ENCODE measurements around the gene SLC13A4. TPM values are rescaled to one million over a fixed set of nuclear protein-coding genes. Genes with fewer than 3 reads are reported as not detected.

Gene SLC13A4
- total RNA-seq, 2 experiments from 2014 or later = not detected

DNA sequence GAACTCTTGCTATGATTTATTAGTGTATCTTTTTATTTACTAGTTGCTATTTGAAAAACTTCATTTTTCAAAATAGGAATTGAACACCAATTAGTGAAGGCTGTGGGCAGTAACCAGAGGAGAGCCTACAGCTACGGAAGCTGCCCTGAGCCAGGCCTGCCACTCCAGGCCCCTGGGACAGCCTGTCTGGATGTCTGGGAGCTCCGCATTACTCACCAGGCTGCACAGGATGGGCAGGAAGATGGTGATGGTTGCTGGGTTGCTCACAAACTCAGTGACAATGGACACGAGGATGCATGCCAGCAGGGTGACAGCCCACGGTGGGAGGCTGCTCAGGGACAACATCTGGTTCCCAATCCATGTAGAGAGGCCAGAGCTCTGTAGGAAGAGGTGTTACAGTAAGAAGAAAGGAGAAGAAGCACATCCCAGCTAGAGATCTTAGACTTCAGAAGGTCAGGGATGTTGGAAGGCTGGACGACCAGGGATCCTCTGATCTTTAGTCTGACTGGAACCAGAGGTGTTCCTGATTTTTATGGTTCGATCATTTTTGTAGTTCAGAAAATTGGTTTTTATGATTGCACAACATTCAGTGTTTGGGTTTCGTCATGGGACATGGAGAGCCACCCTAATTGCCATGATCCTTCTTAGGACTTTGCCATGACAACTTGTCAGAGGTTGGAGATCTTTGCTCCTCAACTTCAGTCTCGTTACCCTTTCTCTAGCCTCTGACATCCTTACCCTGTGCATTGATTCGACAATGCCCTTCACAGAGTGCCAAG, 42.5 kb downstream of the SLC13A4 start:
- no peak for DNase-seq (ENCODE audit: low spot score)
- Histone ChIP-seq H3K4me3 (ENCODE audit: low read depth, low read length, poor library complexity, severe bottlenecking) (no peak overlapping the region), H3K79me2 (ENCODE audit: insufficient read depth, low read depth, low read length) (no peaks in the 10 kb centered on the region), H3K4me2 (ENCODE audit: low read length) (no peak overlapping the region), H3K9me3 (ENCODE audit: low read length) (no peaks in the 10 kb centered on the region), H3K9me2 (ENCODE audit: insufficient read depth, low read length) (no peaks in the 10 kb centered on the region), H3K36me3 (ENCODE audit: insufficient read depth, low read length) (no peaks in the 10 kb centered on the region), H3K27ac (ENCODE audit: low read depth, low read length, poor library complexity, severe bottlenecking) (no peak overlapping the region), H3K4me1 (ENCODE audit: insufficient read depth, low read length, poor library complexity, severe bottlenecking) (no peaks in the 10 kb centered on the region), H2AFZ (ENCODE audit: low read length) (no peak overlapping the region), H4K20me1 (ENCODE audit: insufficient read depth, low read length) (no peaks in the 10 kb centered on the region)
- intact Hi-C loops (cut with micrococcal nuclease; ENCODE audit: unreplicated experiment) = no loop called here
- TF ChIP-seq EZH2phosphoT487 (IDR thresholded peaks at IDR 0.05; ENCODE audit: borderline replicate concordance, low read depth, low read length) = no peak
- TF ChIP-seq, protein P1, sequence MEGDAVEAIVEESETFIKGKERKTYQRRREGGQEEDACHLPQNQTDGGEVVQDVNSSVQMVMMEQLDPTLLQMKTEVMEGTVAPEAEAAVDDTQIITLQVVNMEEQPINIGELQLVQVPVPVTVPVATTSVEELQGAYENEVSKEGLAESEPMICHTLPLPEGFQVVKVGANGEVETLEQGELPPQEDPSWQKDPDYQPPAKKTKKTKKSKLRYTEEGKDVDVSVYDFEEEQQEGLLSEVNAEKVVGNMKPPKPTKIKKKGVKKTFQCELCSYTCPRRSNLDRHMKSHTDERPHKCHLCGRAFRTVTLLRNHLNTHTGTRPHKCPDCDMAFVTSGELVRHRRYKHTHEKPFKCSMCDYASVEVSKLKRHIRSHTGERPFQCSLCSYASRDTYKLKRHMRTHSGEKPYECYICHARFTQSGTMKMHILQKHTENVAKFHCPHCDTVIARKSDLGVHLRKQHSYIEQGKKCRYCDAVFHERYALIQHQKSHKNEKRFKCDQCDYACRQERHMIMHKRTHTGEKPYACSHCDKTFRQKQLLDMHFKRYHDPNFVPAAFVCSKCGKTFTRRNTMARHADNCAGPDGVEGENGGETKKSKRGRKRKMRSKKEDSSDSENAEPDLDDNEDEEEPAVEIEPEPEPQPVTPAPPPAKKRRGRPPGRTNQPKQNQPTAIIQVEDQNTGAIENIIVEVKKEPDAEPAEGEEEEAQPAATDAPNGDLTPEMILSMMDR (conservative IDR thresholded peaks at IDR 0.05; ENCODE audit: low read length) = no peak
- ChIA-PET POLR2A (no interaction called here), CTCF (ENCODE audit: unreplicated experiment) (no interaction called here)
- BruUV-seq (replicated peaks) = no TSS peak

DNA sequence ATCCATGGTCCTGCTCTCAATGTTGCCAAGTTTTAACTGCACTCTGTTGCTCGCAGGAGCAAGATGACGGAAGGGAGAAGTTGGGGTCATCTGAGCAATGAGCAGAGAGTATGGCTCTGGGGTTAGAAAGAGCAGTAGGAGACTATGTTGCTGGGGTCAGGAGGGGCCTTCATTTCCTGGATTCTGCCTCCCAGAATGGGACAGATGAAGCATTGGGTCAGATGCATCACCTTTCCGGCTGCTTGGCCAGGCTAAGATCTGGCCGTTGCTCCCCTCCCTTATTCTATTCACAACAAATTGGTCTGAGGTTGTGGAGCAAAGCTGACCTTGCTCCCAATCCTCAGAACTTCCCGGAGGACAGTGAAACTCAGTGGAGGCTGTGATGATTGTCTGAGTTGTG, 43.3 kb downstream of the SLC13A4 start:
- Histone ChIP-seq H3K36me3 (ENCODE audit: insufficient read depth, low read length) (no peaks in the 10 kb centered on the region), H4K20me1 (ENCODE audit: insufficient read depth, low read length) (no peaks in the 10 kb centered on the region), H3K4me1 (ENCODE audit: insufficient read depth, low read length, poor library complexity, severe bottlenecking) (no peaks in the 10 kb centered on the region), H3K9me3 (ENCODE audit: low read length) (no peaks in the 10 kb centered on the region), H3K27ac (ENCODE audit: low read depth, low read length, poor library complexity, severe bottlenecking) (no peak overlapping the region), H3K4me3 (ENCODE audit: low read depth, low read length, poor library complexity, severe bottlenecking) (no peak overlapping the region), H3K9me2 (ENCODE audit: insufficient read depth, low read length) (no peaks in the 10 kb centered on the region), H3K79me2 (ENCODE audit: insufficient read depth, low read depth, low read length) (no peaks in the 10 kb centered on the region), H2AFZ (ENCODE audit: low read length) (no peak overlapping the region), H3K4me2 (ENCODE audit: low read length) (no peak overlapping the region)
- POLR2A ChIA-PET = interaction anchor here (0.7 to 1.1 kb wide), 2 partner anchors 22 to 330 kb away, joined by 3 to 6 read pairs; partner anchors contain the start of gene STMP1
- CTCF ChIA-PET (ENCODE audit: unreplicated experiment) = no interaction called here
- TF ChIP-seq, protein P1 (conservative IDR thresholded peaks at IDR 0.05; ENCODE audit: low read length) = no peak
- TF ChIP-seq EZH2phosphoT487 (IDR thresholded peaks at IDR 0.05; ENCODE audit: borderline replicate concordance, low read depth, low read length) = no peak
- BruUV-seq (replicated peaks) = no TSS peak
- intact Hi-C loops (cut with micrococcal nuclease; ENCODE audit: unreplicated experiment) = no loop called here
- DNase-seq (ENCODE audit: low spot score) = no peak

DNA sequence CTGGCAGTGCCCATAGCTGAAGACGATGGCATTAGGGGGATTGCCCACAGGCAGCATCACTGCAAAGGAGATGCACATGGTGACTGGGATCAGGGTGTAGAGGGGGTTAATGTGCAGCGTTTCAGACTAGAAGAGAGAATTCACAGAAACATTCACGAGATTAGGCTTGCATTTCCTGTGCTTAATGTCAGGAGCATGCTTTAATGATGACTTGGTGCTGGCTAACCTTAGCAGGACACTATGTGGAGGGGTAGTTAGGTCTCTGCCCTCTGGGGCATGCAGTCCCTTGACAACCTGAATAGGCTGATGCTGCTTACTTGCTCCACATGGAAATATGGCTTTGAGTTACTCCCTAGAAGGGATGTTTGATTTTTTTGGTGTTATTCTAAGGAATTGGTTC, 43.9 kb downstream of the SLC13A4 start:
- Histone ChIP-seq H3K4me1 (ENCODE audit: insufficient read depth, low read length, poor library complexity, severe bottlenecking) (no peaks in the 10 kb centered on the region), H2AFZ (ENCODE audit: low read length) (no peak overlapping the region), H4K20me1 (ENCODE audit: insufficient read depth, low read length) (no peaks in the 10 kb centered on the region), H3K4me3 (ENCODE audit: low read depth, low read length, poor library complexity, severe bottlenecking) (no peak overlapping the region), H3K9me3 (ENCODE audit: low read length) (no peaks in the 10 kb centered on the region), H3K27ac (ENCODE audit: low read depth, low read length, poor library complexity, severe bottlenecking) (no peak overlapping the region), H3K9me2 (ENCODE audit: insufficient read depth, low read length) (no peaks in the 10 kb centered on the region), H3K36me3 (ENCODE audit: insufficient read depth, low read length) (no peaks in the 10 kb centered on the region), H3K4me2 (ENCODE audit: low read length) (no peak overlapping the region), H3K79me2 (ENCODE audit: insufficient read depth, low read depth, low read length) (no peaks in the 10 kb centered on the region)
- BruUV-seq (replicated peaks) = no TSS peak
- intact Hi-C loops (cut with micrococcal nuclease; ENCODE audit: unreplicated experiment) = no loop called here
- DNase-seq (ENCODE audit: low spot score) = no peak
- ChIA-PET CTCF (ENCODE audit: unreplicated experiment) (no interaction called here), POLR2A (interaction anchor here (0.7 to 1.1 kb wide), 4 partner anchors 10 to 329 kb away, joined by 3 to 6 read pairs (median 3); partner anchors contain the start of gene STMP1)
- TF ChIP-seq EZH2phosphoT487 (IDR thresholded peaks at IDR 0.05; ENCODE audit: borderline replicate concordance, low read depth, low read length) = no peak
- TF ChIP-seq, protein P1 (conservative IDR thresholded peaks at IDR 0.05; ENCODE audit: low read length) = no peak

Data from OCI-LY7 (cell line).